Midbrain (tissue), 1 donor: ENCODE results near the gene TNNI3.

Experiments
- DNase-seq: peaks from one replicate; lab custom pipeline; 2025; lab: John Stamatoyannopoulos, UW

The TNNI3 gene

GRCh38 chr19:55147545-55148251 lies 9.8 kb downstream of the TNNI3 start:
- no peak for DNase-seq

DNA sequence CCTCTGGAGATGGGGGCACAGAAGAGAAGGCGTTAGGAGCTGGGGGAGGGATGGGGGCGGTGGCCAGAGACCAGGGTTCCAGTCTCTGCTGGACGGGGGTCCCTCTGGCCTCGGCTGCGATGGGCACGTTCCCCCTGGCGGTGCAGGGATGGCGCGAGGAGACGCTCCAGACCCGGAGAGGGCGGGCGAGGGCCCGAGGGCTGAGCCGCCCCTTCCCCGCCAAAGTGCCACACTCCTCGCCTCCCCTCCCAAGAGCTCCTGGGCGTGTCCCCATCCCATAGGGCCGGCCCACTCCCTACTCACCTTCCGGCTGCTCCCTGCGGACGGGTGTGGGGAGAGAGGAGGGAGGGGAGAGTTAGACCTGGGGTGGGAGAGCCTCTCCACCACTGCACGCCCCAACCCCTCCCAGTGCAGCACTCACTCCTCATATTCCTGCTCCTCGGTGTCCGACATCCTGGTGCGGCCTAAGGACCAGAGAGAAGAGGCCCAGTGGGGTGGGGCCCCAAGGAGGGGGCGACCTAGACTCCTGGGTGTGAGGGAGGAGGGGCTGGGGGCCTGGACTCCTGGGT lies 10.7 kb downstream of the TNNI3 start:
- no peak for DNase-seq

GRCh38 chr19:55146078-55146704 lies 11.3 kb downstream of the TNNI3 start:
- no peak for DNase-seq

DNA sequence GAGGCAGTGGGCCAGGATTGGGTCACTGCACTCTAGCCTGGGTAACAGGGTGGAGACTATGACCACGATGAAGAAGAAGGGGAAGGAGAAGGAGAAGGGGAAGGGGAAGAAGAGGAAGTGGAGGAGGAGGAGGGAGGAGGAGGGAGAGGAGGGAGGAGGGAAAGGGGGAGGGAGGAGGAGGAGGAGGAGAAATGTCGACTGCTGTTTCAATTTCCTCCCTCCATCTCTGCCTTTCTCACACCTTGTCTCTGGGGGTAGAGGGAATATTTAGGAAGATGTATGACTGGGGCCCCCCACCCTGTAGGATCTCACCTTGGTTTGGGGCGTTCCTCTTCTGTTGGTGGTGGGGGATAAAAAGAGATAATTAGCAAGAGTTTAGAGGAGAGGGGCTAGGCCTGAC lies 12.3 kb downstream of the TNNI3 start:
- no peak for DNase-seq

DNA sequence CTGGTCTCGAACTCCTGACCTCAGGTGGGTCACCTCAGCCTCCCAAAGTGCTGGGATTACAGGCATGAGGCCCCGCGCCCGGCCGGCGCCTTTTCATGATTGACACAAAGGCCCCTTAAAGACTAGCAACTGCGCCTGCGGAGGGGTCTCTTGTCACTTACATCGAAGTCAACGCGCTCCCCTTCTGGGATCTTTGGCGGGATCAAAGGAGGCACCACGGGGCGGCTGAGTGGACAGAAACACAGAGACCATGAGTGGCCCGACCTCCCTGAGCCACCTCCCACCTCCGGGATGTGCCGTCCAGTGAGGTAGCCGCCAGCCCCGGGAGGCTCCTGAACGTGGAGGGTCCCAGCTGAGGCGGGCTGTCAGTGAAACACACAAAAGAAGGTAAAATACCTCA lies 15.8 kb downstream of the TNNI3 start:
- DNase-seq = no peak

DNA sequence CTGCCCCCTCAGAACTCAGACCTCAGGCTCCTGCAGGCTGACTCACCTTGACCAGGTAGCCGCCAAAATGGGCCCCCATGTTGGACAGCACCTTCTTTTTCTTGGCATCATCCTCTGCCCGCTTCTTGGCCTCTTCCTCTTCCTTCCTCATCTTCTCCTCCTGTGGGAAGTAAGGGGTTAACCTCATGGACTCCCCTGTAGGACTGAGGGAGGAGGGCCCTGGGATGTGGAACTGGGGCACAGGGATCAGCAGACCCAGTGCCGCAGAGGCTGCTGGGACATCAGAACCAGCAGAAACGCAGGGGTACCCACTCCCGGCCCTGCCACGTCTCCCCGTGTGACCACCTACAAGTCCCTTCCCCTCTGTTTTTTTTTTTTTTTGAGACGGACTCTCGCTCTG lies 19.6 kb downstream of the TNNI3 start:
- DNase-seq = no peak

DNA sequence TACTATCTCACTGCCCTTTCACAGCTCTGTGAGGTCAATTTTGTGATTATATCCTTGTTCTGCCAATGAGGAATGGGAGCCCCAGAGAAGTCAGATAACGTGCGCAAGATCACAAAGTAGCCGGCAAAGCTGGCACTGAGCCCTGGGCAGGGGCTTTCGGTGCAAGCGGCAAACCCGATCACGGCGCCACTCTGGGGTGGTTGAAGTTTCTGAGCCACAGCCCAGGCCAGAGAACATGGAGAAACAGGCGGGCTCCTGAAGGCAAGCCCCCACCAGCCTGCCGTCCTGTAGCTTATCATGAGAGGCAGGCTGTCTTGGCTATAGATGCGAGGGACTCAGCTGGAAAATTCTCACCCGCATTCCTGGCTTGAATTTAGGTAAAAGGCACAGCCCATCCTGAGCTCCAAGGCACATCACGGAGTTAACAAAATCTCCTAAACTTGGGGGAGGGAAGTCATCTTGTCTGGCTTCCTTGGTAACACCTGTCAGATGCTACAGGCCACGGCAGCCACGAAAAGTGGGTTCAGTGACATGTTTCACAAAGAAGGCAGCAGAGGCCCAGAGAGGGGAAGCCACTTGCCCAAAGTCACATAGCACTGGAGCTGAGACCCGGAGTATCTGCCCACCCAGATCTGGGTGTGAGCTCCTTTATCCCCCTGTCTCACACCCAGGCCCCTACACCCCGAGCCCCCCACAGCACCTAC lies 21.0 kb downstream of the TNNI3 start:
- DNase-seq = no peak

DNA sequence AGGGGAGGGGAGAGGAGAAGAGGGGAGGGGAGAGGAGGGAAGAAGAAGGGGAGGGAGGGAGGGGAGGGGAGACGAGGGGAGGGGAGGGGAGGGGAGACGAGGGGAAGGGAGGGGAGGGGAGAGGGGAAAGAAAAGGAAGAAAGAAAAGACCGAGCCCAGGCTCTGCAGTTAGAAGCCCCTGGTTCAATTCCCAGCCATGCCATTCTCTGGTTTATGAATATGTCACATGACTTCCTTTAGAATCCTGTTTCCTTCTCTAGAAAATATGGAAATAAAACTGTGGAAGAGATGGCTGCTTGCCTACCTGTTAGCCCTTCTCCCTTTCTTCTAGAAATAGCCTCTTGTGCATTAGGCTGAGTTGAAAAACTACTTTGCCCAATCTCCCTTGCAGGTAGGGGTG lies 22.8 kb downstream of the TNNI3 start:
- no peak for DNase-seq

DNA sequence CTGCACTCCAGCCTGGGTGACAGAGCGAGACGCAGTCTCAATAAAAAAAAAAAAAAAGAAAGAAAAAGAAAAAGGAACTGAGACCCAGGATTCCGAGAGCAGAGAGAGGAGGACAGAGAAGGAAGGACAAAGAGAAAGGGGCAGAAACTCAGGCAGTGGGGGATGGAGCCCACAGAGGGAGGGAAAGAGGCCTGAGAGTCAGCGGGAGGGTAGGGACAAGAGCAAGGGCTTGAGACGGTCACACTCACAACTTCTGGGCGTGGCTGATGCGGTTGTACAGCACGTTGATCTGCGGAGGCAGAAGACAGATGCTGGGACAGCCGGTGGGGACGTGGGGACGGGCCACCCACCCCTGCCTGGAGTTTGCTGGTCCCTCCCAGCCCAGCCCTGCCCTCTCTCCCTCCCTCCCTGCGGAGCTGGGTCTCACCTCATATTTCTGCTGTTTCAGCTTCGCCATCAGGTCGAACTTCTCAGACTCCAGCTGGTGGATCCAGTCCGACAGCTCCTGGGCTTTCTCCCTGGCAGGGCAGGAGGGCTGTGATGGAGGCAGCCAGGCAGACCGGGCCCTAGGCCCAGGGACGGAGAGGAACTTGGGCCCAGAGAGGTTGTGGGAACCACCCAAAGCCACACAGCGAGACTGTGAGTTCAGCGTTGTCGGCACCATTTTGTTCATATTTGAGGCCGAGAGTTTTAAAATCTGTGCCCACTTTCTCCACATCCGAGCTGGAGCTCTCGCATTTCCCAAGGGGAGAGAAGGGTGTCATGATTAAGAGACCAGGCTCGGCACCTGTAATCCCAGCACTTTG lies 23.7 kb downstream of the TNNI3 start:
- DNase-seq = no peak

GRCh38 chr19:55132453-55133129 lies 24.9 kb downstream of the TNNI3 start:
- no peak for DNase-seq

- no peak for DNase-seq
These were observed 26.1 kb downstream of the TNNI3 start for GRCh38 chr19:55131421-55131820.

- DNase-seq = no peak
These were observed 38.5 kb downstream of the TNNI3 start for GRCh38 chr19:55119053-55119452.

GRCh38 chr19:55118401-55118991 lies 39.0 kb downstream of the TNNI3 start:
- DNase-seq = peak; percentile 65

GRCh38 chr19:55117663-55118391 lies 39.7 kb downstream of the TNNI3 start:
- peak; percentile 99 for DNase-seq

GRCh38 chr19:55116859-55117662 lies 40.5 kb downstream of the TNNI3 start, which contains the start of gene PPP1R12C:
PPP1R12C (minus strand) TSS chr19:55117637; CDS start chr19:55117543, 94 bp downstream.
- no peak for DNase-seq

GRCh38 chr19:55116232-55116858 lies 41.2 kb downstream of the TNNI3 start:
- peak; percentile 61 for DNase-seq

- no peak for DNase-seq
These were observed 42.0 kb downstream of the TNNI3 start for GRCh38 chr19:55115446-55116065.

- no peak for DNase-seq
These were observed 42.9 kb downstream of the TNNI3 start for GRCh38 chr19:55114566-55115145.
